Neuronal stem cell (in vitro differentiated cells): ENCODE measurements around the gene PLOD2.
A peak's percentile ranks its signal among the peaks of the same experiment; 100 is the strongest.

Source experiments
- DNase-seq: peaks from one replicate; pipeline ENCODE4 v3.0.0-alpha.2; 2013; ENCODE audit warnings: low spot score
- H2AFZ ChIP-seq: one replicate; pipeline ENCODE4 v1.6.1; 2013; ENCODE audit warnings: mild to moderate bottlenecking, low read length, inconsistent platforms
- H2AK5ac ChIP-seq: 2 replicates; pipeline ENCODE4 v1.6.1; 2013; ENCODE audit warnings: low read depth, mild to moderate bottlenecking, inconsistent platforms, low read length, moderate library complexity, mixed read lengths
- H2BK120ac ChIP-seq: 2 replicates; pipeline ENCODE4 v1.6.1; 2013; ENCODE audit warnings: low read depth, mild to moderate bottlenecking, inconsistent platforms, low read length, moderate library complexity, mixed read lengths
- H2BK12ac ChIP-seq: one replicate; pipeline ENCODE4 v1.6.1; 2013; ENCODE audit warnings: low read length, inconsistent platforms
- H2BK15ac ChIP-seq: 2 replicates; pipeline ENCODE4 v1.6.1; 2013; ENCODE audit warnings: mild to moderate bottlenecking, low read length, inconsistent platforms, mixed read lengths
- H2BK5ac ChIP-seq: one replicate; pipeline ENCODE4 v1.6.1; 2013; ENCODE audit warnings: inconsistent platforms, mild to moderate bottlenecking, low read length, moderate library complexity
- H3K14ac ChIP-seq: one replicate; pipeline ENCODE4 v1.6.1; 2013; ENCODE audit warnings: low read length, inconsistent platforms
- H3K18ac ChIP-seq: 2 replicates; pipeline ENCODE4 v1.6.1; 2013; ENCODE audit warnings: low read length, inconsistent platforms
- H3K23ac ChIP-seq: 2 replicates; pipeline ENCODE4 v1.6.1; 2013; ENCODE audit warnings: low read depth, mild to moderate bottlenecking, mixed read lengths, low read length, inconsistent platforms; ENCODE audit not compliant: poor library complexity
- H3K27ac ChIP-seq: replicated peaks from 3 replicates; pipeline ENCODE4 v1.5.1; 2013; ENCODE audit warnings: low read length, inconsistent platforms
- H3K27me3 ChIP-seq, 3 experiments: 2 replicates each; pipeline ENCODE4 v1.6.1; 2013; ENCODE audit warnings: low read length in 3 of 3, mild to moderate bottlenecking in 2 of 3, inconsistent platforms in 1 of 3, low read depth in 1 of 3, mixed read lengths in 1 of 3, moderate library complexity in 1 of 3; ENCODE audit not compliant: control insufficient read depth in 3 of 3, insufficient read depth in 3 of 3
- H3K36me3 ChIP-seq, 2 donors: replicated peaks in 1 of 2; 2 replicates each; pipeline ENCODE4 v1.6.1; 2013; ENCODE audit warnings: low read length in 2 of 2; ENCODE audit not compliant: control insufficient read depth in 2 of 2, insufficient read depth in 2 of 2
- H3K4ac ChIP-seq: 2 replicates; pipeline ENCODE4 v1.6.1; 2013; ENCODE audit warnings: inconsistent platforms, mild to moderate bottlenecking, low read length, moderate library complexity
- H3K4me1 ChIP-seq, 2 donors: 1 replicate in 1 of 2; 2 replicates in 1 of 2; pipeline ENCODE4 v1.6.1; 2013; ENCODE audit warnings: low read length in 2 of 2, low read depth in 1 of 2; ENCODE audit not compliant: control insufficient read depth in 2 of 2, insufficient read depth in 1 of 2
- H3K4me2 ChIP-seq: one replicate; pipeline ENCODE4 v1.6.1; 2013; ENCODE audit warnings: mild to moderate bottlenecking, low read length, inconsistent platforms; ENCODE audit not compliant: insufficient read depth, poor library complexity, severe bottlenecking
- H3K4me3 ChIP-seq, 2 donors: 2 replicates each; pipeline ENCODE4 v1.5.1; 2013; ENCODE audit warnings: low read length in 2 of 2, mild to moderate bottlenecking in 2 of 2, inconsistent platforms in 1 of 2, moderate library complexity in 1 of 2
- H3K79me1 ChIP-seq: one replicate; pipeline ENCODE4 v1.6.1; 2013; ENCODE audit warnings: low read depth, mild to moderate bottlenecking, inconsistent platforms, low read length, moderate library complexity
- H3K9ac ChIP-seq: one replicate; pipeline ENCODE4 v1.6.1; 2013; ENCODE audit warnings: mild to moderate bottlenecking, low read depth, low read length, inconsistent platforms; ENCODE audit not compliant: poor library complexity
- H3K9me3 ChIP-seq, 2 donors: replicated peaks in 1 of 2; 2 replicates each; pipeline versions ENCODE3 to v1.6.1; 2013; ENCODE audit warnings: low read length in 2 of 2, mild to moderate bottlenecking in 2 of 2, inconsistent platforms in 1 of 2, low read depth in 1 of 2, mixed read lengths in 1 of 2, moderate library complexity in 1 of 2; ENCODE audit not compliant: control insufficient read depth in 2 of 2, insufficient read depth in 1 of 2
- H4K8ac ChIP-seq: one replicate; pipeline ENCODE4 v1.6.1; 2013; ENCODE audit warnings: low read depth, mild to moderate bottlenecking, inconsistent platforms, low read length, moderate library complexity
- H4K91ac ChIP-seq: one replicate; pipeline ENCODE4 v1.6.1; 2013; ENCODE audit warnings: low read length, low read depth, mild to moderate bottlenecking, inconsistent platforms; ENCODE audit not compliant: poor library complexity
- WGBS, 2 donors: extraction: QIAGEN DNeasy Blood & Tissue Kit; methylation state at CpG; one replicate each; pipeline ENCODE4 v1.1.7; 2013; ENCODE audit warnings: missing lambda C conversion rate in 2 of 2, mixed read lengths in 1 of 2; ENCODE audit not compliant: insufficient read length in 2 of 2, insufficient replicate concordance in 1 of 2; ENCODE audit errors: extremely low coverage in 2 of 2; 5-methylcytosine and 5-hydroxymethylcytosine counted together

The PLOD2 gene

DNA sequence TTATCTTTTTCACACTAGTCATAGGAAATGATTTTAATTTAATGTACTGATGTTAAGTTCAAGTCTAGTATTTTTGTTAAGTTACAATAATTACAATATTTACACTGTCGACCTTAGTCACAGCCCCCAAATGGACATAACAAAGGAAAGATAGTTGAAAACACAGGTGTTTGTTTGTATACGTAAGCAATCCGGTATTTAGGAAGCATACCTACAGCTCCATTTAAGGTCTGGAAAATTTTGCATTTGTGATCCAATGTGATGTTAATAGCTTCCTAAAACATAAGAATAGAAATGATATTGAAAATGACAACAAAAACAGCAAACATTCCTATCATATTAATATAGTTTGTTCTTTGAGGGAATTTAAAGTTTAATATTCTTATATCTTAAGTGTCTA is 56.9 kb downstream of the PLOD2 start:
- Histone ChIP-seq H3K14ac (no peak overlapping the region), H3K79me1 (no peaks in the 10 kb centered on the region), H3K27me3 (no peaks in the 10 kb centered on the region), H2BK15ac (no peak overlapping the region), H4K8ac (no peak overlapping the region), H3K9ac (no peak overlapping the region), H2AFZ (no peak overlapping the region), H3K23ac (no peak overlapping the region), H3K27ac (no peak overlapping the region), H3K36me3 (no peaks in the 10 kb centered on the region), H3K9me3 (no peaks in the 10 kb centered on the region), H2BK12ac (no peak overlapping the region), H3K4me2 (no peak overlapping the region), H2AK5ac (no peak overlapping the region), H4K91ac (no peak overlapping the region), H2BK120ac (no peak overlapping the region), H2BK5ac (no peak overlapping the region), H3K4ac (no peak overlapping the region), H3K4me1 (no peaks in the 10 kb centered on the region), H3K4me3 (no peak overlapping the region), H3K18ac (no peak overlapping the region)
- no peak for DNase-seq
- no CpG with 5 or more reads among the region's 3 CpGs for WGBS, 2 donors

- Histone ChIP-seq H3K36me3 (no peaks in the 10 kb centered on the region), H3K18ac (no peak overlapping the region), H2BK15ac (no peak overlapping the region), H3K4ac (no peak overlapping the region), H3K23ac (no peak overlapping the region), H4K91ac (no peak overlapping the region), H3K4me3 (no peak overlapping the region), H4K8ac (no peak overlapping the region), H3K27me3 (no peaks in the 10 kb centered on the region), H3K9me3 (no peaks in the 10 kb centered on the region), H2AK5ac (no peak overlapping the region), H3K14ac (no peak overlapping the region), H2AFZ (no peak overlapping the region), H2BK120ac (no peak overlapping the region), H2BK12ac (no peak overlapping the region), H3K4me1 (no peaks in the 10 kb centered on the region), H3K27ac (no peak overlapping the region), H3K9ac (no peak overlapping the region), H3K4me2 (no peak overlapping the region), H2BK5ac (no peak overlapping the region), H3K79me1 (no peaks in the 10 kb centered on the region)
- no CpG with 5 or more reads among the region's 3 CpGs for WGBS, 2 donors
- DNase-seq: no peak
These were observed 58.1 kb downstream of the PLOD2 start for GRCh38 chr3:146102885-146103284.

DNA sequence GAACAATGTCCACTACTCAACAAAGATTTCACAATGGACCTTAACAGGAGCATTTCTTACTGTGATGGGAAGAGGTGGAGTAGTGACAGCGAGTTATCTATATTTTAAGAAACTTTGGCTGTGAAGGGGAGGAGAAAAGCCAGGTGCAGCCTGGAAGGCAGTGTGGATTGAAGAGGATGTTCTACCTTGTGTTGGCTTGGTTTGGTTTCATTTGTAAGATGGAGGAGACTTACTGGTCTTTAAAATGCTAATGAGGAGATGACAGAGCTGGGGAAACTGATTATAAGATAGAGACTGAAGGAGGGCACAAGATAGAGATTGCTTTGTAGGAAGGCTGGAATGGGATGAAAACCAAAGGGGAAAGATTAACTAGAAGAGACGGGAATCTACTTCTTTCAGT is 59.4 kb downstream of the PLOD2 start:
- no peak overlapping the region for H2BK12ac ChIP-seq
- no CpG with 5 or more reads among the region's 2 CpGs for whole genome bisulfite sequencing, 2 donors
- DNase-seq: no peak
- H2BK5ac ChIP-seq: no peak overlapping the region
- H3K9ac ChIP-seq: no peak overlapping the region
- H3K4me3 ChIP-seq: no peak overlapping the region
- H3K79me1 ChIP-seq: no peaks in the 10 kb centered on the region
- no peak overlapping the region for H4K8ac ChIP-seq
- no peaks in the 10 kb centered on the region for H3K27me3 ChIP-seq
- H3K23ac ChIP-seq: no peak overlapping the region
- H2AFZ ChIP-seq: no peak overlapping the region
- H3K18ac ChIP-seq: no peak overlapping the region
- H3K36me3 ChIP-seq: no peaks in the 10 kb centered on the region
- H2BK120ac ChIP-seq: no peak overlapping the region
- no peaks in the 10 kb centered on the region for H3K9me3 ChIP-seq
- H2AK5ac ChIP-seq: no peak overlapping the region
- no peak overlapping the region for H3K27ac ChIP-seq
- no peak overlapping the region for H3K4ac ChIP-seq
- no peak overlapping the region for H3K14ac ChIP-seq
- H2BK15ac ChIP-seq: no peak overlapping the region
- H3K4me1 ChIP-seq: no peaks in the 10 kb centered on the region
- no peak overlapping the region for H4K91ac ChIP-seq
- H3K4me2 ChIP-seq: no peak overlapping the region

DNA sequence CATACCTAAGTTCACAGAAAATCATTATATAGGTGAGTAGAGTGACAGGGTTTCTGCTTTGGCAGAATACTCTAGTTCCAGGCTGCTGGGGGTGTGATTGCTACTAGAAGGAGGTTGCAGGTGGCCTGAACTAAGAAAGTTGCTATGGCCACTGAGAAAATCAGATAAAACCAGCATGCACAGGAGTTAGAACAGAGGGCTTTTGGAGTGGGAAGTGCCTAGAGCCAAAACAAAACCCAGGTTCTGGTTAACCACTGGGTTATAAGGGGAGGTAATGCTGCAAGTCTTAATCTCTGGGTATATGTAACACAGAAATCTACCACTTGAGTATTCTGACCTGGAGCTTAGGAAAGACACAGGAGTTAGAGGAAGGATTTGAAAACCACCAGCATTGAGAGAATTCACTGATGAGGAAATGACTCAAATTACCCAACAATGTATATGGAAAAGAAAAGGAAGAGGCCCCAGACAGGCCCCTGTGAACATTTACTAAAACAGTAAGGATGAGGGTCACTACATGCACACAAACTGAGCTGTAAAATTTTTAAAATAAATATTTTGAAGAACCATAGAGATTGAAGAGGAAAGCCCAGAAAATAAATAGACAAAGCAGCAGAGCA is 60.0 kb downstream of the PLOD2 start:
- Histone ChIP-seq H2BK120ac (no peak overlapping the region), H2BK12ac (no peak overlapping the region), H3K4me1 (no peaks in the 10 kb centered on the region), H3K4me2 (no peak overlapping the region), H3K27me3 (no peaks in the 10 kb centered on the region), H3K27ac (no peak overlapping the region), H3K4ac (no peak overlapping the region), H3K4me3 (no peak overlapping the region), H3K36me3 (no peaks in the 10 kb centered on the region), H3K23ac (no peak overlapping the region), H3K18ac (no peak overlapping the region), H3K9me3 (no peaks in the 10 kb centered on the region), H2BK15ac (no peak overlapping the region), H2AK5ac (no peak overlapping the region), H3K79me1 (no peaks in the 10 kb centered on the region), H2BK5ac (no peak overlapping the region), H3K9ac (no peak overlapping the region), H4K91ac (no peak overlapping the region), H3K14ac (no peak overlapping the region), H2AFZ (peak overlapping the region; percentile 24), H4K8ac (no peak overlapping the region)
- no peak for DNase-seq
